HuH-7 (cell line): ENCODE measurements around the gene STING1.
"Not testable (repeated sequence)": the region's sequence is repeated elsewhere in the genome, so short reads cannot be mapped to it uniquely, and the experiment has no call there.

Experiments used
- DNase-seq: peaks from one replicate; pipeline ENCODE4 v3.0.0; 2011; ENCODE audit warnings: low spot score

Gene STING1

DNA sequence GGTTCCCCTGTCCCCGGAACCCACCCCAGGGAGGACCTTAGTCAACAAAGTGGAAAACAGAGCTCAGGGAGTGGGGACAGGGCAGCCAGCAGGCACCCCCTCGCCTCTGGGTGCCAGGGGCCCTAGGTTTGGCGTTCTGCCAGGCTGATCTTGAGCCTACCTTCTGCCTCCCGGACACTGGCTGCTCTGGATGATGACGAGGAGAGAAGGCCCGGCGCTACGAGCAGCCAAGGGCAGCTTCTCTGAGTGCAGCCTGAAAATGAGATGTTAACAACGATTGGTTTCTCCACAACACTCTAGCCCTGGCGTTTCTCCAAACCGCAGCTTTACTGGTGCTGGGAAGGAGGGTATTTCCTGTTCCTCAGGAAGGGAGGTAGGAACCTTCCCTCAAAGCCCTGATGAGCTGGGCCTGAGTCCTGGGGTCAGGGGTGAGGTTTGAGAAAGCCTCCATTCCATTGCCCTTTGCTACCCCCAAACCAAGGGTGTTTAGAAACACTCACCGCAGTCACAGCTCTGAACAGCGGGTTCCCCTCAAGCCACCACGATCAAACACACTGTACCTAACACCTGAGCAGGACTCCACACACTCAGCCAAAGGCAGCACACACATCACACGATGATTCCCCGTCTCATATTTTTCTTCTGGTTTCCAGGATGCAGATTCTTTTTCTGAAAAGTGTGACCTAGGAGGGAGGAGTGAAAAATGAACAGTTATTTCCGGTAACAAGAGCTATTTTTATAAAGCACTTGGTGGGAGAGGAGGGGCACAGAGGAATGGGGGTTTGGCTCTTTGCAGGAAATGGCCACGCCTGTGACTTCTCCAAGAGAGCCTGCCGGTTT lies at the start of gene STING1:
TSS of gene STING1 (minus strand) at position 709 of the 840 bp plus-strand sequence. CDS start 1,054 bp downstream, outside the sequence.
- DNase-seq, result no peak

DNA sequence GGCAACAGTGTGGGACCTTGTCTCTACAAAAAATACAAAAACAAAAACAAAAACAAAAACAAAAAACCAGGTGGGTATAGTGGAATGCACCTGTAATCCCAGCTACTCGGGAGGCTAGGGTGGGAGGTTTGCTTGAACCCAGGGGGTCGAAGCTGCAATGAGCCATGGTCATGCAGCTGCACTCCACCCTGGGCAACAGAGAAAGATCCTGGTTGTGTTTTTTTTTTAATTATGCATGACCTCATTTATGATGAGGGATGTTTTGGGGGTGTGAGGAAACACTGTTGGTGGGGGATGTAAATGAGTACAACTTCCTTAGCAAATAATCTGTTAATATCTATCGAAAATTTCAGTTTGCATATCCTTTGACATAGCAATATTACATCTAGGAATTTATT lies 49.2 kb upstream of the STING1 start:
- no peak for DNase-seq

DNA sequence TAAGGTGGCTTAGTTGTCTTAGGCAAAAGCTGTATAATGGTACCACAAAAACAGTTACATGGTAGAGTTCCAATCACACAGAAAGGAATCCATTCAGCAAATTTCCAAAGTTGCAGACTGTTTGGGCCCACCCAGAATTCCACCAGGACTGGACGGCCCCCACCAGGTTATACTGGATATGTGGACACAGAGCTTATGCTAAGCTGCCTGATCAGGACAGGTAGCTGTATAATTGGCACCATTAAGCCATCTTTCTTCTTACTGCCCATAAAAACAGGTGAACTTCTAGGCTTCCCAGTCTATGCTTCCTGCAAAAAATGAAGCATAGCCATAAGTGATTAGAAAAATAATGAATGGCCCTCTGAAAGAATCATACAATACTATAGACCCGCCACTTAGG lies 47.5 kb upstream of the STING1 start:
- DNase-seq, result not testable (repeated sequence)

DNA sequence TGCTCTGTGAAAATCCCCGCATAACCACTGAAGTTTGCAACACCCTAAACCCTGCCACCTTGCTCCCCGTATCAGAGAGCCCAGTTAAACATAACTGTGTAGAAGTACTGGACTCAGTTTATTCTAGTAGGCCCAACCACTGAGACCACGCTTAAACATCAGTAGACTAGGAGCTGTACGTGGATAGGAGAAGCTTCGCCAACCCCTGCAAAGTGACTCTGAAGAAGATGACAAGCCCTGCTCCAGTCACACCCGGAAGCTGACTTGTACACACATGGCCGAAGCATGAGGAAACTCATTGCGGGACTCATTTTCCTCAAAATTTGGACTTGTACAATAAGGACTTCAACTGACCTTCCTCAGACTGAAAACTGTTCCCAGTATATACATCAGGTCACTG lies 46.1 kb upstream of the STING1 start:
- DNase-seq, result not testable (repeated sequence)

DNA sequence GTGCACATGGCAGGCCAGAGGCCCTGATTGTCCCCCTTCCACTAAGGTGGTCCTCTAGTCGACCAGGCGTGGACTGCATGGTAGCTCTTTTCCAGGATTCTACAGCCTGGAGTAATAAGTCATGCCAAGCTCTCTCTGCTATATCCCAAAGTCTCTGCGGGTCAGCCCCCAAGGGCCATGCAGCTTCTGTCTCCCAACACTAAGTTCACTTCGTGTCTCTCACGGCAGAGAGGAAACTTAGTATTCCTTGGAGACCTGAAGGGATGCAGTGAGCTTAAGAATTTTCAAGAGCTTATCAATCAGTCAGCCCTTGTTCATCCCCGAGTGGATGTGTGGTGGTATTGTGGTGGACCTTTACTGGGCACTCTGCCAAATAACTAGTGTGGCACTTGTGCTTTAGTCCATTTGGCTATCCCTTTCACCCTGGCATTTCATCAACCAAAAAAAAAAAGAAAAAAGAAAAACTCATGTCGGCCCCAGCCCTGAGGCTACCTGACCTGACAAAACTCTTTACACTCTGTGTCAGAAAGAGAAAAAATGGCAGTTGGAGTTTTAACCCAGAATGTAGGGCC lies 45.4 kb upstream of the STING1 start:
- not testable (repeated sequence) for DNase-seq

DNA sequence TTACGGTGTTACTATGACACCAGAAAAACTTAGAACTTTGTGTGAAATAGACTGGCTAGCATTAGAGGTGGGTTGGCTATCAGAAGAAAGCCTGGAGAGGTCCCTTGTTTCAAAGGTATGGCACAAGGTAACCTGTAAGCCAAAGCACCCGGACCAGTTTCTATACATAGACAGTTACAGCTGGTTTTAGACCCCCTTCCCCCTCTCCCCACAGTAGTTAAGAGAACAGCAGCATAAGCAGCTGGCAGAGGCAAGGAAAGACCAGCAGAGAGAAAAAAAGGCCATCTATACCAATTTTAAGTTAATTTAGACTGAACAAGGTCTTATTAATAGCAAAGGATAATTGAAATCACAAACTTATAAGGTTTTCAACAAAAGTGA lies 44.5 kb upstream of the STING1 start:
- not testable (repeated sequence) for DNase-seq

DNA sequence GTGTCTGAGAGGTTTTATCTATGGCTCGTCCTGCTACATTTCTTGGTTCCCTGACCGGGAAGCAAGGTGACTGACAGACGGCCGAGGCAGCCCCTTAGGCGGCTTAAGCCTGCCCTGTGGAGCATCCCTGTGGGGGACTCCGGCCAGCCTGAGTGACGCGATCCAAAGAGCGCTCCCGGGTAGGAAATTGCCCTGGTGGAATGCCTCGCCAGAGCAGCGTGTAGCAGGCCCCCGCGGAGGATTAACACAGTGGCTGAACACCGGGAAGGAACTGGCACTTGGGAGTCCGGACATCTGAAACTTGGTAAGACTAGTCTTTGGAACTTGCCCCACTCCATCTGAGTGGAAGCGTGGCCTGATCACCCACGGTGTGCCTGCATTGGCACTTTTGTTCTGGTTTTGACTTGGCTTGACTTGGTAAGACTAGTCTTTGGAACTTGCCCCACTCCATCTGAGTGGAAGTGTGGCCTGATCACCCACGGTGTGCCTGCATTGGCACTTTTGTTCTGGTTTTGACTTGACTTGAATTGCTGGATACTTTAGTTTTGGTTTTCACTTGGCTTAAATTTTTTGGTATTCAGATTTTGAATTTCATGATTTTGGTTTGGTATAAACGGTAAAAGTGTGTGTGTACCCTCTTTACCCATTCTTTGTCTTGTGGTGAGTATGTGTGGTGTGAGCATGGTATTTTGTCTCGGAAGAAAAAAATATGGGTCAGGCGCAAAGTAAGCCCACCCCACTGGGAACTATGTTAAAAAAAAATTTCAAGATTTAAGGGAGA lies 43.9 kb upstream of the STING1 start:
- not testable (repeated sequence) for DNase-seq

DNA sequence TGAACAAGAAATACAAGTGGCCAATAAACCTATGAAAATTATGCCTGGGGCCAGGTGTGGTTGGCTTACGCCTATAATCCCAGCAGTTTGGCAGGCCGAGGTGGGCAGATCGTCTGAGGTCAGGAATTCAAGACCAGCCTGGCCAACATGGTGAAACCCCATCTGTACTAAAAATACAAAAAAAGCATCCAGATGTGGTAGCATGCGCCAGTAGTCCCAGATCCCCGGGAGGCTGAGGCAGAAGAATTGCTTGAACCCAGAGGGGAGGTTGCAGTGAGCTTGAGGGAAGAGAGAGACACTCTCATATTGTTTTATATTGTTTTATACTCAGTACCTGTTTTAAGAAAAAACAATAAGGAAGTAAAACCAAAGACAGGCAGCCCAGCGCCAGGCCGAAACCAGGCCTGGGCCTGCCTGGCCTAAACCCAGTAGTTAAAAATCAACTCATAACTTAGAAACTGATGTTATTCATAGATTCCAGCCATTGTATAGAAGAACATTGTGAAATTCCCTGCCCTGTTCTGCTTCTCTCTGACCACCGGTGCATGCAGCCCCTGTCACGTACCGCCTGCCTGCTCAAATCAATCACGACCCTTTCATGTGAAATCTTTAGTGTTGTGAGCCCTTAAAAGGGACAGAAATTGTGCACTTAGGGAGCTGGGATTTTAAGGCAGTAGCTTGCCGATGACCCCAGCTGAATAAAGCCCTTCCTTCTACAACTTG lies 43.2 kb upstream of the STING1 start:
- not testable (repeated sequence) for DNase-seq

DNA sequence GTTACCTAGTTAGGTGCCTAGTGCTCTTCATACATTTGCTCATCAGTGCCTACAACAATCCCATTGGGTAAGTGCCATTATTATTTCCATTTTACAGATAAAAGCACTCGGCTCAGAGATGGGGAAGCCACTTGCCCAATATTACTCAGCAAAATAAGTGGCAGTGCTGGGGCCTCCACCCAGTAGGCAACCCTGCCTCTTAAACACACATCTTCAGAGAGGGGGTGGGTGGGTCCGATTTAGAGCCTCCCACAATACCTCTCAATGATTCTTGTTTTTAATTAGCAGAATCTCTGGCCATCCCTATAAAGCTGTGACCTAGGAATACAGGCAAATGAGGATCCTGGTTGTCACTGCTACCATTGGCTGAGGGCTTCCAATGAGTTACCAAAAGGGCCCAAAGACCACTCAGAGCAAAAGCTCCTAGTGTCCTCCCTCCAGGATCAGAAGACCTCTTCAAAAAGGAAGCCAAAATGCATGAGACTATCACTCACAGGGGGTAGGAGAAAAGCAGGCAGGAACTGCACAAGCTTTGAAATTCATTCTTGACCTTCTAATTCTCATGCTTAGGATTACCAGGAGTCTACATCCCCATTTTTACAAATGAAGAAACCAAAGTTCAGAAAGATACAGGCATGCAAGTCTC lies 42.5 kb upstream of the STING1 start:
- no peak for DNase-seq

DNA sequence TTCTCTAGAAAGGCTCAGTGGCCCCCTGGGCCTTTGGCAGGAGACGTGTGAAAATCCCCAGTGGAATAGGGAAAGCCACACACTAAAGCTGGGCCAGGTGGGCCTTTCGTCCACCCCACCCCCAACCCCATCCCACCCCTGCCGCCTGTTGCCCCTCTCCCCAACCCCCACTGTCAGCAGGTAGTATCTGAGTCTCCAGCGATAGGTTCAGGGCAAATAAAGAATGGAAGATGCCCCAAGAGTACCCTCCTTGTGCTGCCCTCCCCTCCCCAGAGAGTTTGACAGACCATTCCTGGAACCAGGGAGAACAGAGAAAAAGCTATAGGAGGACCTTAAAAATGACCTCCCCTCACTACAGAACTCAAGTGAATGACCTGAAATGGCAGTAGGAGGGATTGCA lies 41.9 kb upstream of the STING1 start:
- DNase-seq, result no peak

DNA sequence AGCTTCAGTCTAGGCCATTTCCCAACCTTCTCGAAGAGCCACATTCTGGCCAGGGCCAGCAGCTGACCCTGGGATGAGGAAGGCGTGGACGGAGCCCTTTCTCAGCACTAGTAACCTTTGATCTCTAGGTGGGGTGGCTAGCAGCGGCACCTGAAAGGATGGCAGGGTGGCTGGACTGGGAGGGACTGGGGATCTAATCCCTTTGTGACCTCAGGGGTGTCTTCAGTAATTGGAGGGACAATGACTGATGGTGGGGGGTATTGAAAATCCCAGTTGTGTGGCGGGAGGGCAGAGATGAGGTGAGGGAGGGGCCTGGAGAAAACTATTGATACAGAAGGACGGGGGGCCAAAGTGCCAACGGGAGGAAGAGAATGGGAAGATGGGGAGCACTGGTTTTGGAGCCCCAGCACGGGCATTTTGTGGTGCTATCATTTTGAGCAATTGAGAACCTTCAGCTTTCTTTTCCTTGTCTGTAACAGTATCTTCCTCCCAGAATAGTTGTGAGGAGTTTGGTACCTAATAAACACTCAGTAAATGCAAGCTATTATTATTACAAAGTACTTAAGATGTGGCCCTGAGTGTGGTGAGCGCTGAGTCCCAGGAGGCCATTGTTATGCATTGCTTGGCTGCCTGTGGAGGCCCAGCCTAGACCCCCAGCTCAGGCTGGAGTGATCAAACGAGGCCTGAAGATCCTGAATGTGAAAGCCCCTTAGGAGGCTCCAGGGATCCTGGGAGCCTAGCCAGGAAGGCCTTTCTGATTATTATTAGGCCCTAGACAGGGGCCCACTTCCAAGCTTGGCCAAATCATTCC lies 41.3 kb upstream of the STING1 start:
- no peak for DNase-seq

DNA sequence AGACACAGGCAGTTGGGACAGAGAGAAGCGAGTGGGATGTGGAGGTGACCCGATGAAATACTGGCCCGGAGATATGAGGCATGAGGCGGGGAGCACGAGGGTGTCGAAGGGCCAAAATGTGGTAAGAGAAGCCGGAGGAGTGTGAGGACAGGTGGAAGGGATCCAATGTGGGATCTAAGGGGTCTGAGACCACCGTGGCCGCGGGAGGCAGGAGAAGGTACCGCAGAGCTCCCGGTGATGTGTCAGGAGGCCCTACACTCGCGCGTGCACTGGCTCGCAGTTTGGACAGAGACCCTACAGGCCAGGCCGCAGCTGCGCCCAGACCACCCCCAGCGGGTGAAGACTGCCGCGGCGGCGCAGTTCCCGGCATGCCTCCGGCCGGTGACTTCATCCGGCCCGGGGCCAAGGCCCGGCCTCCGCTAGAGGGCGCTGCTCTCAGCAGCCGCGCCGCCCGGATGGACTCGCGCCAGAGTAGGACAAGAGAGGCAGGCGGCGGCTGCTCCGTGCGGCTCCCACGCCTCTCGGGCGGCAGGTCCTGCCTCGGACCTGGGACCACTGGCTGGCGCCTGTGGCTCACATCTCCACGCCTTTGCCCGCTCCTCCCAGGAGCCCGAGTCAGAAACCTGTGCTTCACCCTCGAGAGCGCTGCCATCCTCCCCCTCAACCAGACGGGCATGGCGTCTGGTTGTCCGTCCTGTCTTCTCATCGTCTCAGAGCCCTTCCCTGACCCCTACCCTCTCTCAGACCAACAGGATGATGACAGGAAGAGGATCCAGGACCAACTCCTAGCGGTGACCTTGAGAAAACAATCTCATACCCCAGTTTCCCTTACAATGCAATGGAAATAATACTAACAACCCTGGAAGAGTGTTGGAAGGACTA lies 35.4 kb upstream of the STING1 start:
- DNase-seq, result peak; percentile 87

DNA sequence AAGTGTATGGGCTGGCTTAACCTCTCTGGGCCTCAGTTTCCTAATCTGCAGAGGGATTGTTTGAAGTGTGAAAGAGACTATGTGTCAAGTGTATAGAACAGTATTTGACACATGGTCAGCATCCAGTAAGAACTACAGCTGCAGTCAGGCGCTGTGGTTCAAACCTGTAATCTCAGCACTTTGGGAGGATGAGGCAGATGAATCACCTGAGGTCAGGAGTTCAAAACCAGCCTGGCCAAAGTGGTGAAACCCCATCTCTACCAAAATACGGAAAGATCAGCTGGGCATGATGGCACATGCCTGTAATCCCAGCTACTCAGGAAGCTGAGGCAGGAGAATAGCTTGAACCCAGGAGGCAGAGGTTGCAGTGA lies 31.9 kb upstream of the STING1 start:
- DNase-seq, result no peak

DNA sequence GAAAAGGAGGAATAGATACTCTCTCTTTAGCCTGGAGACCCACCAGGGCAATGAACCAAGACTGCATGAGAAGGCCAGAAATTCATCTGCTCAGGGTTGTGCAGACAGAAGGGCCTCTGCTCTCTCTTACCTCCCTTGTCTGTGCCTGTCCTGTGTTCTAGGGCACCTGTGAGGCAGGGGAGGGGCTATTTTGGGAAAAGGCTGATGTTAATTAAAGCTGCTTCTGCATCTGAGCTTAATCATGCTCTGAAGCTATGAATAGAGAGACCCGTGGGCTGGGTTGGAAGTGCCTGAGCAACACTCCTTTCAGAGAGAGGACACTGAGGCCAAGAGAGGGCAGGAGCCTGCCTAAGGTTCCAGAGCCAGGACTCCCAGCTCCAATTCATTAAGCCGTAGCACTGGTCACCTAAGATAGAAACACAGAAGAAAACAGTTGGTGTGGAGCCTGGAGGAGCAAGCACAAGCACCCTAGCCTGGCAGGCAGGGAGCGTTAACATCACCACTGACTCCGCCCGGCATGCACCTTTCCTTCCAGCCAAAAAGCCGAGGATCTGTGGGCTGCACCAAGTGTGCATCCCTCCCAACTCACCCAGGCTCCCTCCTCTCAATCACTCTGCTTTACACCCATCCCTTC lies 31.4 kb upstream of the STING1 start:
- DNase-seq, result no peak

DNA sequence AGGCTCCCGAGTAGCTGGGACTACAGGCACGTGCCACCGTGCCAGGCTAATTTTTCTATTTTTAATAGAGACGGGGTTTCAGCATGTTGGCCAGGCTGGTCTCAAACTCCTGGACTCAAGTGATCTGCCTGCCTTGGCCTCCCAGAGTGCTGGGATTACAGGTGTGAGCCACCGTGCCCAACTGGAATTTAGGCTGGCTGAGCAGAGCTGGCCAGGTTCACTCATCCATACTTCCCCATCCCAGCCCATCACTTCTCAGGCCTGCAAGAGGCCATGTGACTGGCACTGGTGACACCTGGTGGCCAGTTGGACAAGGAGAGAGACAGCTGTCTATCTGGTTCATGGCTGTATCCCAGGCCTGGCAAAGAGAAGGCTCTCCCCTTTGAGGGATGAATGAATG lies 30.9 kb upstream of the STING1 start:
- DNase-seq, result peak; percentile 80

DNA sequence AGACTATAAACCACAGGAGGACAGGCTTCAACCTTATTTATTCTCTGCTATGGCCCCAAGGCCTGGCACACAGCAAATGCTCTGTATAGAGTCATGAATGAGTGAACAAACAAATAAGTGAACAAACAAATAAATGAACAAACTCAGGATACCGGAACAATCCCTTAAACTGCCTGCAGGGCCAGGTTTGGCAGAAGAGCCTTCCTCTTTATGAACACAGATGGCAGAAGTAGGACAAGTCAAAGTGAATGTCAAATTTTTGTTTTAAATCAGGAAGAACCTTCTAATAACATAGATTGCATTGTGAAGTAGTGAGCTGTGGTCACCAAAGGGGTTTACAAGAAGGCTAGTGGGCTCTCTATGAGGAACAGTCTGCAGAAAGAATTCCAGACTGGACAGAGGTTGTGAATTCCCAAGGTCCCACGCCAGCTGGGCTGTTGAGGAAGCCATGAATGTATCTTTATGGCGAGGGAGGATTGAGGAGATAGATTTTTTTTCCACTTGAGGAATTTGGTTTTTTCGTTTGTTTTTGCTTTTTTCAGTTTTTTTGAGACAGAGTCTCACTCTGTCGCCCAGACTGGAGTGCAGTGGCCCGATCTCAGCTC lies 30.3 kb upstream of the STING1 start:
- DNase-seq, result no peak

DNA sequence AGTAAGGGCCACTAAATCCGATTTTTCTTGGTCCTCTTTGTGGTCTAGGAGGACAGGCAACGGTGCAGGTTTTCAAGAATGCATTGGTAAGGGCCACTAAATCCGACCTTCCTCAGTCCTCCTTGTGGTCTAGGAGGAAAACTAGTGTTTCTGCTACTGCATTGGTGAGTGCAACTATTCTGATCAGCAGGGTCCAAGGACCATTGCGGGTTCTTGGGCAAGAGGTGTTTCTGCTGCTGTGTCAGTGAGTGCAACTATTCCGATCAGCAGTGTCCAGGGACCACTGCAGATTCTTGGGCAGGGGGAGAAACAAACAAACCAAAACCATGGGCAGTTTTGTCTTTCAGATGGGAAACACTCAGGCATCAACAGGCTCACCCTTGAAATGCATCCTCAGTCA lies 22.2 kb upstream of the STING1 start:
- DNase-seq, result not testable (repeated sequence)

DNA sequence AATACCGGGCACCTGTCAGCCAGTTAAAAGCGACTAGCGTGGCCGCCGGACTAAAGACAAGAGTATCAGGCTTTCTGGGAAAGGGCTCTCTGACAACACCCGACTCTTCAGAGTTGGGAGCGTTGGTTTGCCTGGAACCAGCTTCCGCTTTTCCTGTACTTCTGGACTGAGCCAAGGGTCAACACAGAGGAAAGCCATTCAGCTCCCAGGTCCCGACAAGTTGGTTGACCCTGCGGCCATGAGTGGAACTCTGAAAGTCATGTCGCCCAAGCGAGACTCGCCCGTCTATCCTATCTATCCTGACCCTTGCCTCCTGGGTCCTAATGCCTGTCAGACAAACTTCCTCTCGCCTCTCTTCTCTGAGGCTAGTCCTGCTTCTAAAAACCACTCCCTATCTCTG lies 21.3 kb upstream of the STING1 start:
- not testable (repeated sequence) for DNase-seq
